ENCODE measurements around the gene EID3.

DNA sequence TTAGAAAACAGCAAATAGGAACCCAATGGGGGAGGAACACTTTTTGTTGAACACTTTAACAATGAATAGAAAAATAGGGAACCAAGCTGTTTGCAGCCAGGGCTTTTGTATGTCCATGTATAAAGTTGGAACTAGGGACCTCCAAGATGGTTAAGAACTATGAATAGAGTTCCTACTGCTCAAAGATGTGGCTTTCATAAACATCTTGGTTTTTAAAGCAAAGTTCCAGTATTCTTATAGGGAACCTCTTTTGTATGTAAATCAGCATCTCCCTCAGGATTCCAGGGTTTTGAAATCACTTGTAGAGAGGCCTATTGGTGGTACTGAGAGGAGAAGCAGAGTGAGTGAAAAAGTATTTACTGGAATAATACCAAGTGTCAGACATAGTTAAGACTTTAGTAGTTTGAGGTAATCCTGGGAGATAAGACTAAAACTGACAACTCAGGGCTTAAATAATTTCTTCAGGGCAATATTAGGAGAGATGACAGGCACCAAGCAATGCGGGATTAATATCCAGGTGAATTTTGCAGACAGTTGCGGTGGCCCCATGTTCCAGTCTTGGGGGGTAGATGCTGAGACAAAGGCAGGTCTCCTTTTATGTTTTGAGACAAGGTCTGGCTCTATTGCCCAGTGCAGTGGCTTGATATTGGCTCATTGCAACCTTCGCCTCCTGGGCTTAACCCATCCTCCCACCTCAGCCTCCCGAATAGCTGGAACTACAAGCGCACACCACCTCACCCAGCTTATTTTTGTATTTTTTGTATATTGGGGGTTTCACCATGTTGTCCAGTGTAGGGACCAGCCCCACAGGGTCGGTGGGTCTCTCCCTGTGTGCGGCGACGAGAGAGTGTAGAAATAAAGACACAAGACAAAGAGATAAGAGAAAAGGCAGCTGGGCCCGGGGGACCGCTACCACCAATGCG, 10.4 kb upstream of the EID3 start:
- no peak for TF ChIP-seq POLR2AphosphoS5 (IDR thresholded peaks at IDR 0.05; ENCODE audit: low read depth, low read length)
- TF ChIP-seq CEBPB (IDR thresholded peaks at IDR 0.05; ENCODE audit: low read depth): no peak
- no peak for TF ChIP-seq ZNF274 (IDR thresholded peaks at IDR 0.05; ENCODE audit: low read depth, low read length)
- TF ChIP-seq, protein P1, sequence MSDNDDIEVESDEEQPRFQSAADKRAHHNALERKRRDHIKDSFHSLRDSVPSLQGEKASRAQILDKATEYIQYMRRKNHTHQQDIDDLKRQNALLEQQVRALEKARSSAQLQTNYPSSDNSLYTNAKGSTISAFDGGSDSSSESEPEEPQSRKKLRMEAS (IDR thresholded peaks at IDR 0.05): no peak
- TF ChIP-seq, protein P2, sequence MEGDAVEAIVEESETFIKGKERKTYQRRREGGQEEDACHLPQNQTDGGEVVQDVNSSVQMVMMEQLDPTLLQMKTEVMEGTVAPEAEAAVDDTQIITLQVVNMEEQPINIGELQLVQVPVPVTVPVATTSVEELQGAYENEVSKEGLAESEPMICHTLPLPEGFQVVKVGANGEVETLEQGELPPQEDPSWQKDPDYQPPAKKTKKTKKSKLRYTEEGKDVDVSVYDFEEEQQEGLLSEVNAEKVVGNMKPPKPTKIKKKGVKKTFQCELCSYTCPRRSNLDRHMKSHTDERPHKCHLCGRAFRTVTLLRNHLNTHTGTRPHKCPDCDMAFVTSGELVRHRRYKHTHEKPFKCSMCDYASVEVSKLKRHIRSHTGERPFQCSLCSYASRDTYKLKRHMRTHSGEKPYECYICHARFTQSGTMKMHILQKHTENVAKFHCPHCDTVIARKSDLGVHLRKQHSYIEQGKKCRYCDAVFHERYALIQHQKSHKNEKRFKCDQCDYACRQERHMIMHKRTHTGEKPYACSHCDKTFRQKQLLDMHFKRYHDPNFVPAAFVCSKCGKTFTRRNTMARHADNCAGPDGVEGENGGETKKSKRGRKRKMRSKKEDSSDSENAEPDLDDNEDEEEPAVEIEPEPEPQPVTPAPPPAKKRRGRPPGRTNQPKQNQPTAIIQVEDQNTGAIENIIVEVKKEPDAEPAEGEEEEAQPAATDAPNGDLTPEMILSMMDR (IDR thresholded peaks at IDR 0.05 in 2 of 3, conservative IDR thresholded peaks at IDR 0.05 in 1 of 3; ENCODE audit: borderline replicate concordance in 1 of 3, insufficient read depth in 1 of 3, low read depth in 2 of 3, low read length in 2 of 3): no peak
- TF ChIP-seq SP1 (IDR thresholded peaks at IDR 0.05; ENCODE audit: low read depth): no peak
- no peak for TF ChIP-seq POLR2A (IDR thresholded peaks at IDR 0.05; ENCODE audit: borderline replicate concordance, extremely low read depth, insufficient read depth, insufficient read length)
- no peak for TF ChIP-seq TCF7L2 (IDR thresholded peaks at IDR 0.05; ENCODE audit: borderline replicate concordance, extremely low read depth, insufficient read depth, insufficient read length)
